ENCODE measurements around the gene C20orf144. TPM values are rescaled to one million over a fixed set of nuclear protein-coding genes. Genes with fewer than 3 reads are reported as not detected.
"Not testable (repeated sequence)": the region's sequence is repeated elsewhere in the genome, so short reads cannot be mapped to it uniquely, and the experiment has no call there.

Gene C20orf144
- total RNA-seq, 2 experiments from 2014 or later = 0.42 to 0.44 TPM

DNA sequence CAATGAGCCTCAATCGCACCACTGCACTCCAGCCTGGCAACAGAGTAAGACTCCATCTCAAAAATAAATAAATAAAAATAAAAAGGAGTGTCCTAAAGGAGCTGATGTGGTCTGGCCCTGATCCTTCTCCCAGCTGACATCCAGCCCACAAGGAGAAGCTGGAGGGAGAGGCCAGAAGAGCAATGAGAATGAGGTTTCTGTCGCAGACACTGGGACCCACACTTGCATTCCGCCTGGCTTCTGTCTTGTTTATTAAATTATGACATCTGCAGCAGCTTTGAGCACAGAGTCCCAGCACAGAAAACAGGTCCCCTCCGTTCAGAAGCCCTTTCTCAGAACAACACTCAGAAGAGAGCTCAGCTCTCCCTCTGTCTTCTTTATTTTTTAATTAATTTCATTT lies 34.3 kb downstream of the C20orf144 start:
- H3K4me3 ChIP-seq (ENCODE audit: low read depth, low read length, poor library complexity, severe bottlenecking) = no peak overlapping the region
- BruUV-seq (replicated peaks) = no TSS peak
- H3K9me3 ChIP-seq (ENCODE audit: low read length) = no peaks in the 10 kb centered on the region
- H3K4me2 ChIP-seq (ENCODE audit: low read length) = no peak overlapping the region
- no peak for DNase-seq (ENCODE audit: low spot score)
- no peaks in the 10 kb centered on the region for H3K9me2 ChIP-seq (ENCODE audit: insufficient read depth, low read length)
- H4K20me1 ChIP-seq (ENCODE audit: insufficient read depth, low read length) = no peaks in the 10 kb centered on the region
- ChIA-PET POLR2A (no interaction called here), CTCF (ENCODE audit: unreplicated experiment) (no interaction called here)
- H3K79me2 ChIP-seq (ENCODE audit: insufficient read depth, low read depth, low read length) = no peaks in the 10 kb centered on the region
- H3K4me1 ChIP-seq (ENCODE audit: insufficient read depth, low read length, poor library complexity, severe bottlenecking) = peaks cover 10% of the 10 kb centered on the region
- no peak overlapping the region for H2AFZ ChIP-seq (ENCODE audit: low read length)
- intact Hi-C loops (cut with micrococcal nuclease; ENCODE audit: unreplicated experiment) = no loop called here
- TF ChIP-seq, protein P1, sequence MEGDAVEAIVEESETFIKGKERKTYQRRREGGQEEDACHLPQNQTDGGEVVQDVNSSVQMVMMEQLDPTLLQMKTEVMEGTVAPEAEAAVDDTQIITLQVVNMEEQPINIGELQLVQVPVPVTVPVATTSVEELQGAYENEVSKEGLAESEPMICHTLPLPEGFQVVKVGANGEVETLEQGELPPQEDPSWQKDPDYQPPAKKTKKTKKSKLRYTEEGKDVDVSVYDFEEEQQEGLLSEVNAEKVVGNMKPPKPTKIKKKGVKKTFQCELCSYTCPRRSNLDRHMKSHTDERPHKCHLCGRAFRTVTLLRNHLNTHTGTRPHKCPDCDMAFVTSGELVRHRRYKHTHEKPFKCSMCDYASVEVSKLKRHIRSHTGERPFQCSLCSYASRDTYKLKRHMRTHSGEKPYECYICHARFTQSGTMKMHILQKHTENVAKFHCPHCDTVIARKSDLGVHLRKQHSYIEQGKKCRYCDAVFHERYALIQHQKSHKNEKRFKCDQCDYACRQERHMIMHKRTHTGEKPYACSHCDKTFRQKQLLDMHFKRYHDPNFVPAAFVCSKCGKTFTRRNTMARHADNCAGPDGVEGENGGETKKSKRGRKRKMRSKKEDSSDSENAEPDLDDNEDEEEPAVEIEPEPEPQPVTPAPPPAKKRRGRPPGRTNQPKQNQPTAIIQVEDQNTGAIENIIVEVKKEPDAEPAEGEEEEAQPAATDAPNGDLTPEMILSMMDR (conservative IDR thresholded peaks at IDR 0.05; ENCODE audit: low read length) = no peak
- TF ChIP-seq EZH2phosphoT487 (IDR thresholded peaks at IDR 0.05; ENCODE audit: borderline replicate concordance, low read depth, low read length) = no peak
- H3K36me3 ChIP-seq (ENCODE audit: insufficient read depth, low read length) = no peaks in the 10 kb centered on the region
- no peak overlapping the region for H3K27ac ChIP-seq (ENCODE audit: low read depth, low read length, poor library complexity, severe bottlenecking)

DNA sequence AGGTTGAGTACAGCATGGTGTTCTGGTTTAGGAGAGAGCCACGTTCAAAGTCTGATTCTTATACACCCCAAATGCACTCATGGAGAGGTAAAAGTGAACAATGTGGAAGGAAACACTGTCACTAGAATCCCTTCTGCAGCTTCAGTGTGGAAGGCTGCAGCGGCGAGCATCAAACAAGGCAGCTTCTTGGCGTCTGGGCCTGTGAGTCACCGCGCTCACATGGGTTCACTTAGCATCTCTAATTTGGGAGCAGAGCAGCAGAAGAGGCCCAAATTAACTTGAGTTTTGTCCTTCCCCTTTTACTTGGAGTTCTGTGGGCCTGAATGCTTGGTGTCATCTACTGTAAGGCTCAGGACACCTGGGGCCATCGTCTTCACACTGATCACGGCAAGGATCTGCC lies 35.0 kb downstream of the C20orf144 start:
- peaks cover 10% of the 10 kb centered on the region for H3K4me1 ChIP-seq (ENCODE audit: insufficient read depth, low read length, poor library complexity, severe bottlenecking)
- H3K9me3 ChIP-seq (ENCODE audit: low read length) = no peaks in the 10 kb centered on the region
- CTCF ChIA-PET (ENCODE audit: unreplicated experiment) = no interaction called here
- no peak overlapping the region for H3K4me2 ChIP-seq (ENCODE audit: low read length)
- H3K36me3 ChIP-seq (ENCODE audit: insufficient read depth, low read length) = no peaks in the 10 kb centered on the region
- TF ChIP-seq, protein P1 (conservative IDR thresholded peaks at IDR 0.05; ENCODE audit: low read length) = no peak
- TF ChIP-seq EZH2phosphoT487 (IDR thresholded peaks at IDR 0.05; ENCODE audit: borderline replicate concordance, low read depth, low read length) = no peak
- POLR2A ChIA-PET = no interaction called here
- no TSS peak for BruUV-seq (replicated peaks)
- no peak overlapping the region for H2AFZ ChIP-seq (ENCODE audit: low read length)
- intact Hi-C loops (cut with micrococcal nuclease; ENCODE audit: unreplicated experiment) = no loop called here
- no peak overlapping the region for H3K27ac ChIP-seq (ENCODE audit: low read depth, low read length, poor library complexity, severe bottlenecking)
- no peak for DNase-seq (ENCODE audit: low spot score)
- H3K9me2 ChIP-seq (ENCODE audit: insufficient read depth, low read length) = no peaks in the 10 kb centered on the region
- no peaks in the 10 kb centered on the region for H4K20me1 ChIP-seq (ENCODE audit: insufficient read depth, low read length)
- no peak overlapping the region for H3K4me3 ChIP-seq (ENCODE audit: low read depth, low read length, poor library complexity, severe bottlenecking)
- no peaks in the 10 kb centered on the region for H3K79me2 ChIP-seq (ENCODE audit: insufficient read depth, low read depth, low read length)

DNA sequence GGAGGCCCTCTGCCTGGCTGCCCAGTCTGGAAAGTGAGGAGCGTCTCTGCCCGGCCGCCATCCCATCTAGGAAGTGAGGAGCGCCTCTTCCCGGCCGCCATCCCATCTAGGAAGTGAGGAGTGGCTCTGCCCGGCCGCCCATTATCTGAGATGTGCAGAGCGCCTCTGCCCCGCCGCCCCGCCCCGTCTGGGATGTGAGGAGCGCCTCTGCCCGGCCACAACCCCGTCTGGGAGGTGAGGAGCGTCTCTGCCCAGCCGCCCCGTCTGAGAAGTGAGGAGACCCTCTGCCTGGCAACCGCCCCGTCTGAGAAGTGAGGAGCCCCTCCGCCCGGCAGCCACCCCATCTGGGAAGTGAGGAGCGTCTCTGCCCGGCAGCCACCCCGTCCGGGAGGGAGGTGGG lies 36.8 kb downstream of the C20orf144 start:
- H3K4me3 ChIP-seq (ENCODE audit: low read depth, low read length, poor library complexity, severe bottlenecking); H3K9me3 ChIP-seq (ENCODE audit: low read length); intact Hi-C loops (cut with micrococcal nuclease; ENCODE audit: unreplicated experiment); H3K4me2 ChIP-seq (ENCODE audit: low read length); BruUV-seq (replicated peaks); CTCF ChIA-PET (ENCODE audit: unreplicated experiment); H3K4me1 ChIP-seq (ENCODE audit: insufficient read depth, low read length, poor library complexity, severe bottlenecking); H3K9me2 ChIP-seq (ENCODE audit: insufficient read depth, low read length); H2AFZ ChIP-seq (ENCODE audit: low read length); H3K79me2 ChIP-seq (ENCODE audit: insufficient read depth, low read depth, low read length); DNase-seq (ENCODE audit: low spot score); H3K27ac ChIP-seq (ENCODE audit: low read depth, low read length, poor library complexity, severe bottlenecking); H4K20me1 ChIP-seq (ENCODE audit: insufficient read depth, low read length); POLR2A ChIA-PET; H3K36me3 ChIP-seq (ENCODE audit: insufficient read depth, low read length): not testable (repeated sequence)

DNA sequence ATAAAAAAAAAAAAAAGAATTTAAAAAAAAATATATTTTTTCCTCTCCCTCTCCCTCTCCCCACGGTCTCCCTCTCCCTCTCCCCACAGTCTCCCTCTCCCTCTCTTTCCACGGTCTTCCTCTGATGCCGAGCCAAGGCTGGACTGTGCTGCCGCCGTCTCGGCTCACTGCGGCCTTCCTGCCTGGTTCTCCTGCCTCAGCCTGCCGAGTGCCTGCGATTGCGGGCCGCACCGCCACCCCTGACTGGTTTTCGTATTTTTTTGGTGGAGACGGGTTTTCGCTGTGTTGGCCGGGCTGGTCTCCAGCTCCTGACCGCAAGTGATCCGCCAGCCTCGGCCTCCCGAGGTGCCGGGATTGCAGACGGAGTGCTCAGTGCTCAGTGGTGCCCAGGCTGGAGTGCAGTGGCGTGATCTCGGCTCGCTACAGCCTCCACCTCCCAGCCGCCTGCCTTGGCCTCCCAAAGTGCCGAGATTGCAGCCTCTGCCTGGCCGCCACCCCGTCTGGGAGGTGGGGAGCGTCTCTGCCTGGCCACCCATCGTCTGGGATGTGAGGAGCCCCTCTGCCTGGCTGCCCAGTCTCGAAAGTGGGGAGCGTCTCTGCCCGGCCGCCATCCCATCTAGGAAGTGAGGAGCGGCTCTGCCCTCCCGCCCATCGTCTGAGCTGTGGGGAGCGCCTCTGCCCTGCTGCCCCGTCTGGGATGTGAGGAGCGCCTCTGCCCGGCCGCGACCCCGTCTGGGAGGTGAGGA lies 38.7 kb downstream of the C20orf144 start:
- CTCF ChIA-PET (ENCODE audit: unreplicated experiment); BruUV-seq (replicated peaks): not testable (repeated sequence)

More for the DNA sequence above, 38.7 kb downstream of the C20orf144 start:
- DNase-seq (ENCODE audit: low spot score); H3K4me1 ChIP-seq (ENCODE audit: insufficient read depth, low read length, poor library complexity, severe bottlenecking); POLR2A ChIA-PET; H3K36me3 ChIP-seq (ENCODE audit: insufficient read depth, low read length); H3K4me2 ChIP-seq (ENCODE audit: low read length); H4K20me1 ChIP-seq (ENCODE audit: insufficient read depth, low read length); H3K9me3 ChIP-seq (ENCODE audit: low read length); H2AFZ ChIP-seq (ENCODE audit: low read length); H3K4me3 ChIP-seq (ENCODE audit: low read depth, low read length, poor library complexity, severe bottlenecking); intact Hi-C loops (cut with micrococcal nuclease; ENCODE audit: unreplicated experiment); H3K79me2 ChIP-seq (ENCODE audit: insufficient read depth, low read depth, low read length); H3K9me2 ChIP-seq (ENCODE audit: insufficient read depth, low read length); H3K27ac ChIP-seq (ENCODE audit: low read depth, low read length, poor library complexity, severe bottlenecking): not testable (repeated sequence)
